WERI-Rb-1 (cell line): ENCODE measurements around the gene TCL1B.

Source experiments
- DNase-seq: peaks from one replicate; pipeline ENCODE4 v3.0.0-alpha.2; 2020
- H3K27ac ChIP-seq: fragments of 250-450 bp; sonication (Bioruptor Pico); 2 replicates; pipeline ENCODE4 v1.5.1; 2020; ENCODE audit warnings: mild to moderate bottlenecking, moderate library complexity
- H3K27me3 ChIP-seq: fragments of 250-450 bp; sonication (Bioruptor Pico); 2 replicates; pipeline ENCODE4 v1.5.1; 2021; ENCODE audit warnings: mild to moderate bottlenecking, low read depth, moderate library complexity; ENCODE audit not compliant: insufficient read depth, severe bottlenecking
- H3K36me3 ChIP-seq: fragments of 250-450 bp; sonication (Bioruptor Pico); 2 replicates; pipeline ENCODE4 v1.5.1; 2020; ENCODE audit warnings: mild to moderate bottlenecking, moderate library complexity
- H3K4me3 ChIP-seq: 2 replicates; pipeline ENCODE4 v1.5.1; 2011; ENCODE audit warnings: low read depth, mild to moderate bottlenecking, control low read depth, low read length
- H3K9me3 ChIP-seq: fragments of 250-450 bp; sonication (Bioruptor Pico); 2 replicates; pipeline ENCODE4 v1.5.1; 2021; ENCODE audit warnings: mild to moderate bottlenecking, moderate library complexity; ENCODE audit not compliant: severe bottlenecking
- CTCF ChIP-seq: IDR thresholded peaks from 2 replicates; pipeline ENCODE4 v1.5.1; 2011; ENCODE audit warnings: low read depth, mild to moderate bottlenecking, control low read depth, inconsistent platforms, low read length

TCL1B gene

GRCh38 chr14:95739356-95739755, 53.1 kb downstream of the TCL1B start:
- TF ChIP-seq CTCF, result no peak
- H3K27me3 ChIP-seq, result no peaks in the 10 kb centered on the region
- no peak overlapping the region for H3K4me3 ChIP-seq
- H3K36me3 ChIP-seq, result no peaks in the 10 kb centered on the region
- H3K9me3 ChIP-seq, result no peaks in the 10 kb centered on the region
- no peak overlapping the region for H3K27ac ChIP-seq
- DNase-seq, result no peak

- Histone ChIP-seq H3K27ac (no peak overlapping the region), H3K27me3 (no peaks in the 10 kb centered on the region), H3K4me3 (no peak overlapping the region), H3K9me3 (no peaks in the 10 kb centered on the region), H3K36me3 (no peaks in the 10 kb centered on the region)
- no peak for TF ChIP-seq CTCF
- no peak for DNase-seq
Measured at GRCh38 chr14:95741038-95741490, 54.8 kb downstream of the TCL1B start.

GRCh38 chr14:95741781-95742180, 55.6 kb downstream of the TCL1B start:
- Histone ChIP-seq H3K27ac (no peak overlapping the region), H3K9me3 (no peaks in the 10 kb centered on the region), H3K4me3 (no peak overlapping the region), H3K27me3 (no peaks in the 10 kb centered on the region), H3K36me3 (no peaks in the 10 kb centered on the region)
- no peak for DNase-seq
- TF ChIP-seq CTCF, result no peak
